ENCODE results near the gene DTL. TPM values are rescaled to one million over a fixed set of nuclear protein-coding genes. Genes with fewer than 3 reads are reported as not detected.
A peak's percentile ranks its signal among the peaks of the same experiment; 100 is the strongest.

Gene DTL
- total RNA-seq, 1 donor from 2014 or later: 6.7 TPM

DNA sequence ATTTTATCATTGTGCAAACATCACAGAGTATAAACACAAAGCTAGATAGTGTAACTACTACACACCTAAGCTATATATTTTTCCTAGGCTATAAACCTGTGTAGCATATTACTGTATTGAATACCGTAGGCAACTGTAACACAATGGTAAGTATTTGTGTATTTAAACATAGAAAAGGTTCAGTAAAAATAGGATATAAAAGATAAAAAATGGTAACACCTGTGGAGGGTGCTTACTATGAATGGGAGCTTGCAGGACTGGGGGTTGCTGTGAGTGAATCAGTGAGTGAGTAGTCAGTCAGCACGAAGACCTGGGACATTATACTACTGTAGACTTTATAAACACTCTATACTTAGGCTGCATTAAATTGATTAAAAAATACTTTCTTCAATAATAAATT, 4.1 kb downstream of the DTL start:
- no peak for ATAC-seq

DNA sequence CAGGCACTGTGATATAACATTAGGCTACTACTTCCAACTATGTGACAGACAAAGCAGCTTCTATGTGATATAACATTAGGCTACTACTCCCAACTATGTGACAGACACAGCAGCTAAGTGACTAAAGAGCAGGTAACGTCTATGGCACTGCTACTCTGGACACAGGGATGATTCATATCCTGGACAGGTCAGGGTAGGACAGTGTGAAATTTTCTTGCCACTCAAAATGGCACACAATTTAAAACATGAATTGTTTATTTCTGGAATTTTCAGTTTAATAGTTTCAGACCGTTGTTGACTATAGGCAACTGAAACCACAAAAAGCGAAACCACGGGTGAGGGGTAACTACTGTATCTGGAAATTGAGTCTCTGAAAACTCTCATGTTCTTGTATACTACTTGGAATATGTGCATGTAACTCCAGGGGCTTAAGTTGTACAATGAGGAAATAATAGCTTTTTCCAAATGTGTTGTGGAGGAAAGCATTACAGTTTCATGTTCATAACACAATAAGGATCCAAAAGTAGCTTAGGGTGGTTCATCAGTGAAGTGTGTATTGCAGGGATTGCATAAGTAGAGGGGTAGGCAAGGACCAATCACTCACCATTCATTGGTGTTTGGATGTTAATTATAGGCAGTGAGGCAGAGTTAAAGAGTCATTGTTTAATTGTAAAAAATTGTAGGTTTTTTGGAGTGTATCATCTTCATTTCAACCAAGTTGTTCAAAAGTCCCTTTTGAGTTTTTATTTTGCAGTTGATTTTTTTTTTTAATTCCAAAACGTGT, 5.3 kb downstream of the DTL start:
- peak; percentile 42 for ATAC-seq

DNA sequence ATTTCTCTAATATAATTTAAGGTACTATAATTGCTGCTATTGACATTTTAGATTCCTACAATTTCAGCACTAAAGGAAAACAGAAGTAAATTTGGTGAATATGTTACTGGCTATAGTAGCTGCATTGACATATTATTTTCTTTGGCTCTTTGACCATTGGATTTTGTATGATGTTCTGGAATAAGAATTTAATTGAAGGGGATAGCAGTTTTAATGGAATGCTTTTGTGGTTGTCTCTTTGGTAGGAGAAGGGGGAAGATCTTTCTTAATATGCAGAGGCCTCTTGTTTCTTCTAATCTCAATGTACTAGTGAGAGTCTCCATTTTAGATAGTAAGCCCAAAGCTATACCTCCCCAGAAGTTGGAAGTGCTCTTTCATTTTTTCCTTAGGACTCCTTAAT, 6.9 kb downstream of the DTL start:
- ATAC-seq: no peak

DNA sequence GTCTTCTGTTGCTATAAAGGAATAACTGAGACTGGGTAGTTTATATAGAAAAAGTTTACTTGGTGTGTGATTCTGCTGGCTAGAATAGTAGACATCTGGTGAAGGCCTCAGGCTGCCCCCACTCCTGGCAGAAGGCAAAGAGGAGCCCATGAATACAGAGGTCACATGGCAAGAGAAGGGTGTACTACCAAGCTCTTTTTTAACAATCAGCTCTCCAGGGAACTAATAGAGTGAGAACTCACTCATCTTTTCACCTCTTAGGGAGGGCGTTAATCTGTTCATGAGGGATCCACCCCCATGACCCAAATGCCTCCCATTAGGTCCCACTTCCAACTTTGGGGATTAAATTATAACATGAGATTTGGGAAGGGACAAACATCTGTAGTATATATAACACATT, 9.3 kb downstream of the DTL start:
- ATAC-seq: no peak

DNA sequence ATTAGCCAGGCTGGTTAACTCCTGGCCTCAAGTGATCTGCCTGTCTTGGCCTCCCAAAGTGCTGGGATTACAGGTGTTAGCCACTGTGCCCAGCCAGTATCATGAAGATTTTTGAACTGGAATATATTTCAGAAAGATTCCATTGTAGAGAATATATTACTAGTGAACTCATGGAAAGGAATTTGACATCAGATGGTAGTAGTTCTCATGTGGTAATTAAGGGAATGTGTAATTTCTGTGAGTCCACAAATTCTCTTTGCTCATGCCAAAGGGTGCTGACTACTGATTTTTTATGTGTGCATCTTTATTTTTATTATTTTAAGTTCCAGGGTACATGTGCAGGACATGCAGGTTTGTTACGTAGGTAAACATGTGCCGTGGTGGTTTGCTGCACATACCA, 10.4 kb downstream of the DTL start:
- no peak for ATAC-seq

DNA sequence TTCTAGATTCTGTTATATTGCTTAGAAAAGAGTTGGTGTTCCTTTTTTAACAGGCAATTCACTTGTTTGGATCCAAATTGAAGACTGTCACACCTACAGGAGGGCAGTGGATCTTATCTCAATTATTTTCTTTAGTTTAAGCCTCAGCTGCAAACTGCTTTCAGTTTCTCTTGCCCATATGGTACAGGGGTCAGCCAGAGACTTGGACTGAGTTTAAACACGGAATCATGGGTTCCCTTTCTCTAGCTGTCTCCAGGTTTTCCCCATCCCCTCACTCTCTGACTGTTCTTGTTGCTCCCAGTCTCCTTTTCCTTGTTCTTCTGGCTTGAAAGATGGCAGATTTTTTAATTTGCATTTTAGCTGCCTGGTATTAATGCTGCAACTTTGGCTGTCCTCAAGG, 18.4 kb downstream of the DTL start:
- ATAC-seq: no peak

DNA sequence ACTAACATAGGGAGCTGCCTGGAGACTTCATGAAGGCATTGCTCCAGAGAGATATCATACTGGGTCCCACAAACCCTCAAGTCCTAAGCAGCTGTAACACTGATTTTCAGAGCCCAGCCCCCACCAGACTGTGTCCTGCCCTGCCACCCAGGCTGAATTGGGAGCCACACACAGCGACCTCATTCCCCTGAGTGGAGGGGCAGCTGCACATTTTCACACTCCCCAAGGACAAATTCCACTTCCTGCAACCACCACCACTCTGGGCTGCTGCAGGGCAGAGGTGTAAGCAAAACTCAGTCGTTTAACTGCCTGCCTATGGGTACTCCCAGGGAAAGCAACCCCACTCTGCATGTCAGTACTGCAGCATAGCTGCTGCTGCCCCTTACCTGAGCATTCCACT, 19.8 kb downstream of the DTL start:
- ATAC-seq: no peak

DNA sequence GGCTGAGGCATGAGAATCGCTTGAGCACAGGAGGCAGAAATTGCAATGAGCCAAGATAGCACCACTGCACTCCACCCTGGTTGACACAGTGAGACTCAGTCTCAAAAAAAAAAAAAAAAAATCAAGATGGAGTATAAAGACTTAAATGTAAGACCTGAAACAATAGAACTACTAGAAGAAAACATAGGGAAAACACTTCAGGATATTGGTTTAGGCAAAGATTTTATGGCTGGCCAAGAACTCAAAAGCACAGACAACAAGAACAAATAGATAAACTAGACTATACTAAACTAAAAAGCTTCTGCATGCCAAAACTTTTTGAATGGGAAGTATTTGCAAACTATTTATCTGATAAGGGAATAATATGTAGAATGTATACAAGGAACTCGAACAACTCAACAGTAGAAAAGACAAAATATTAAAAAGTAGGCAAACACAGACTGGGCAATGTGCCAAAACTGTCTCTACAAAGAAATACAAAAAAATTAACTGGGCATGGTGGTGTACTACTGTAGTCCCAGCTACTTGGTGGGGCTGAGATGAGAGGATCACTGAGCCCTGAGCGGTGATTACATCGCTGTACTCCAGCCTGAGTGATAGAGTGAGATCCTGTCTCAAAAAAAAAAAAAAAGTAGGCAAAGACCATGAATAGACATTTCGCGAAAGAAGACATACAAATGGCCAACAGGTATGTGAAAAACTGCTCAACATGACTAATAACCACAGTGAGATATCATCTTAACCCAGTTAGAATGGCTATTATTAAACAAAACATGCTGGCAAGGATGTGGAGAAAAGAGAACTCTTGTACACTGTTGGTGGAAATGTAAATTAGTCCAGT, 25.3 kb downstream of the DTL start:
- ATAC-seq: no peak

DNA sequence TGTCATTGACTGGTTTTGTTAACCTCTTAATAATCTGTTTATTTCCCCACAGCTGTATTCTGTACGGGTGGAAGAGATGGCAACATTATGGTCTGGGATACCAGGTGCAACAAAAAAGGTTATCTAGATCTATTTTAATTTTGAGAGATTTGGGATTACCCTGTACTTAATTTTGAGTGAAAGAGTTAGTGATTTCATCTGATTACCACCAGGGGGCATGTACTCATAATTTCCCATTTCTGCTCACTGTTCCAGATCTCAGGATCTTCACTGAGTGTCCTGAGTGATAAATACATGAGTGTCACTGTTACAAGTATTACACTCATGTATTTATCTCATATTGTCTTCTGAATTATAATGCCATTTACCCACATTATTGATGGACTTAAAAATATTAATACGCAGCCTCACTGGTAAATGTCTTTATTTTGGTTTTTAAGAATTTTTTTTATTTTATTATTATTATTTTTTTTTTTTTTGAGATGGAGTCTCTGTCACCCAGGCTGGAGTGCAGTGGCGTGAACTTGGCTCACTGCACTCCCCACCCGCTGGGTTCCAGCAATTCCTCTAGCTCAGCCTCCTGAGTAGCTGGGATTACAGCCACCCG, 27.4 kb downstream of the DTL start:
- ATAC-seq: peak; percentile 57

DNA sequence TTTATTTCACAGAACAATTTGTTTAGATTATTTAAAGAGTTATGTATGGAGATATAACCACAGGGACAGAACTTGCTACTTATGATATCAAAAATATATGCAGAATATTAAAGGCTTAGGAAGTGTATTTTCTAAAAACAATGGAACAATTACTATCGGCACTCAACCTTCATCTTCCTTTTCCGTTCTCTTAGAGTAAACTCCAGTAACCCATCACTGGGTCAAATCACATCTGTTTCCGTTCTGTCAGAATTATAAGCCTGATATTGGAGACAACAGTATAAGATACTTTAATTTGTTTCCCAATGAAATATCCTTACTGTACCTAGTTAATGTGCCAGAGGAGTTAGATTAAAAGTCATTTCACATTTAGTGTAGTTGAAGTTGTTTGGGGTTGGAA, 32.2 kb downstream of the DTL start:
- no peak for ATAC-seq

DNA sequence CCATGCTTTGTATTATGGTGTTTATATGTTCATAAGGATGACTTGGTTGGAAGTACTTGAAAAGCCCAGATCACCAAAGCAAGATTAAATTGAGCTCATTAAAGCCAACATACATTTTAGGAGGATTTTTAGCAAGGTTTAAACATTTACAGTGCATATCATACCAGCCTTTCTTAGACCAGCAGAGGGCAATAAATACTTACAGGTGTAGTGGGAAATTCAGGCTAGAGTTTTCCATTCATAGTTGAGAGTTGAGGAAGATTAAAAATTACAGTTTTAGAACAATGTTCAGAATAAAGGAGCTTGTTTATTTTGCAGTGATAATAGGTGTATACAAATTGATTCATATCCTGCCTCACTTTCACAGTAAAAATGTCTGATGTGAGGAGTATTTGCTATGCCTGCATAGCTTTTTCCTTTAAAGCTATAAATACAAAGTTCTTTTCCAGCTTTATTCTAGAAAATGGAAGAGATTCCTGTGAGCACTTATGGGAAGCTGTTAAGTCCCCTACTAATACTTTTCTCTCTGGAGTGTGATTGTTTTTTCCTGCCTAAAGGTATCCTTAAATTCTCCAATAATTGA, 35.3 kb downstream of the DTL start:
- ATAC-seq: peak; percentile 74

DNA sequence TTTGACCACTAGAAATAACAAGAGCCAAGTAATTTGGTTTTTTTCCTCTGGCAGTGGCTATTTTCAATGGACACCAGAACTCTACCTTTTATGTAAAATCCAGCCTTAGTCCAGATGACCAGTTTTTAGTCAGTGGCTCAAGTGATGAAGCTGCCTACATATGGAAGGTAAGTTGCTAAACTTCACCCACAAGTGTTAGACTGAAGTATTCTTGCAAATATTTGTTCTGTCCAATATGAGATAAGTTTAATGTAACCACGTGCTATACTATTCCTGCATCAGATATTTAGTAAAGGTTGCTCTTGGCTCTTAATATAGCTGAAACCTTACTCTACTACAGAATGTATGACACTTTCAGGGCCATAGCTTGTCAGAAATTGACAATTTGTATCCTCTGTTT, 36.5 kb downstream of the DTL start:
- no peak for ATAC-seq

DNA sequence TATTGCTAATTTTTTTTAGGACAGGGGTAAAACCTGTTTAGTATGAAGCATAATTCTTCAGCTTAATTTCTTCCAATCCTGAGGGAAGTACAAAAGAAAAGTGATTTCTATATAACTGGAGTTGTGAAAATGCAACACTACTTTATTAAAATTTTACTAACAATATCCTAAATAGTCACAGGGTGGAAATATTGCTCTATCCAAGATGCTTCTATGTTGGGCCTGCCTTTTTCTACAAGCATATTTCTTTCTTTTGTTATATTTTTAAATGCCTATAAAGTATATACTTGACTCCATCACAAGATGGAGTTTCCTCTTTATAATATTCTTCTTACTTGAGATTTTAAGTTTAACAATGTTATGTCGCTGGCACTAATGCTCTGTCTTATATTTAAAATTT, 37.9 kb downstream of the DTL start:
- no peak for ATAC-seq

DNA sequence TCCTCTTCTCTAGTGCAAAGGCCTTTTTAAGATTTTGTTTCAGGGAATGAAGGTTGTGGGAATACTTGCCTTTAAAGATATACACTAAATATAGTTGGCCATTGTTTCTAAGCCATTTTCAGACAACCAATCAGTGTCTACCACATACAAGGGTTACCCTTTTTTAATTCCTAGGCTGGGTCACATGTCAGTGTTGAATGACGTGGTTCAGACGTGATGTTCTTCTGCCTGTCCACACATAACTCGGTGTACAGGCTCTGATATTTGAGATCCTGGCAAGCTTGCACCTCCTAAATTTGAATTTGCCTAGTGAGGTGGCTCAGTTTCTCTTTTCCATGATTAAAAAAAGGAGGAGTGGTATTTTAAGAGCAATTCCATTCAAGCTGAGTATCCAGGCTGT, 38.8 kb downstream of the DTL start:
- no peak for ATAC-seq

DNA sequence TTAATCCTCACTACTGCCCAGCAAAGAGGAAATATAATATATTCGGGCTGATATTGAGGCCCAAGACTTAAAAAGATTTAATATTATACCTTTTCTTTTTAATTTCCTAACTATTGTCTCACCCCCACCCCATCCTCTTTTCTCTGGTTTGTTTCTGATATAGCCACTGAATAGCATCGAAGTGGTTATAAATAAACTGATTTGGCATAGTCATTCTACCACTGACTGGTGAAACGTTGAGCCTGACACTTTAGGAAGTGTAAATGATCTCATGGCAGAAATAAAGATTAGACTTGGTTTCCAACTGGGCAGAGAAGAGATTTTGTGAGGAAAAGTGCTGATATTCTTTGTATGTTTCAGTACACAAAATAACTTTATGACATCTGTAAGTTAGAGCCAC, 39.3 kb downstream of the DTL start:
- no peak for ATAC-seq

DNA sequence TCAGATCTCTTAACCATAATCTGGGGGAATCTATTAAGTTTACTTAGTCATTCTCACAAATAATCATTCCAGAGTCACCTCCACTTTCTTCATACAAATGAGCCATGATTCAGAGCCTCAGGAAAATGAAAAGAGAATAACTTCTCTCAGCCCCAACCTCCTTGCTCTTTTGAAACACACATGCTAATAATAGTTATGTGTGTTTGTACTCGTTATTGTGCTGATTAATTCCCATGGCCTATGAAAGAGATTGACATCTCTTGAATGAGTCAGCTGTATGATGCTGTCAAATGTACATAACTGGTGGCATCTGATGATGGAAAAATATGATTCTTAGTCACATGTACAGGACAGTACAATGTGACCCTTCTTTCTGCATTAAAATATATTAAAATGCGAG, 41.5 kb downstream of the DTL start:
- peak; percentile 93 for ATAC-seq

DNA sequence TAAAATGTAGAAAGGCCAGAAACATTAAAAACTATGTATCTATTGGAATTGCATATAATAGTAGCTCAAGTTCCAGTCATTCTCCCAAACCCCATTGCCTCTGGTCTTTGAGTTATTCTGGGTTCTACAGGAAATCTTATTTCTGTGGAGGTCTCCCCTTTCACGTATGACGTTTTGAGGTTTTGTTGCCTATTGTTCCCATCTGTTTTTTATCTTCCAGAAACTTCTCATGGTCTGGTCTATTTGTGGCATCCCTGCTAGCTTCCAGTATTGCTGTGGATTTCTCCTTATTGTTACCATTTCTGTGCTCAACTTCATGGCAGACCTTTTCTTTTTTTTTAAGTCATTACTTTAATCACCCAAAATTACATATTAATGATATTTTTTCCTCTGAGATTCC, 43.3 kb downstream of the DTL start:
- no peak for ATAC-seq

DNA sequence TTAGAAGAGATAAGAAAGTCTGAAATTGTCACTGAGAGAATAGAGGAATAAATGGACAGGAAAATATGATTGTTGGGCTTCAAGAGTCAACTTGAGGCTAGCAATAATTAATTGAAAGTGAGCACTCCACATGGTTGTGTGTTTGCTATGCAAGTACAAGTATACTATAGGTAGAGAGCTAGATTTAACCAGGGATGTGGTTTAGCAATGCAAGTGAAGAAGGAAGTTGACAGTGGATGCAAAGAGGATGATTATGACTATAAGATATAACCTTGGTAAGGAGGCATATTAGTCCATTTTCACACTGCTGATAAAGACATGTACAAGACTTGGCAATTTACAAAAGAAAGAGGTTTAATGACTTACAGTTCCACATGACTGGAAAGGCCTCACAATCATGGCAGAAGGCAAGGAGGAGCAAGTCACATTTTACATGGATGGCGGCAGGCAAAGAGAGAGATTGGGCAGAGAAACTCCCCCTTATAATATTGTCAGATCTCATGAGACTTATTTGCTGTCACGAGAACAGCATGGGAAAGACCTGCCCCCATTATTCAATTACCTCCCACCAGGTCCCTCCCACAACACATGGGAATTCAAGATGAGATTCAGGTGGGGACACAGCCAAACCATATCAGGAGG, 47.3 kb downstream of the DTL start:
- no peak for ATAC-seq

DNA sequence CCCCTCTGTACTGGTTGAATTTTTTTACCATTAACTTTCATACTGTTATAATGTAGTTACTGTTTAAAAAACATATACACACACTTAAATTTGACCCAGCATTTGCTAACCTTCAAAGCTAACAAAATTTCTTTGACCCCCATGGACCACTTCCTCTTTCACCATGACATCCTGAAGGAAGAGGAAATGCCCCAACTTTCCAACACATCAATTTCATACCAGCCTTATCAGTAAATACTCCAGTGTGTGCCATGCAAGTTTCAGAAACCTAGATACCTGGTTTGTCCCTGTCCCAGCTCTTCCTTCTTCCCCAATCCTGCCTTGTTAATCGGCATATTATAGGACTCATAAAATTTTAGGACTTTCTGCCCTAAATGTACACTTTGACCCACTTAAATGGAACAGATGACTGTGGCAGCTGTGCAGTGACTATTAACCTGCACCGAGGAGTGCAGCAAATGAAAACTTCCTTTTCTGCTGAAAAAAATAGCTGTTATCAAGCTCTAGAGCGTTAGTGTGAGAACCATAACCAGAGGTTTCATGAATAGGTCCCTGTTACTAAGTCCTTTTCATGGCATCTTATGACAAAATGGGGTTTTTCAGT, 54.1 kb downstream of the DTL start:
- no peak for ATAC-seq

DNA sequence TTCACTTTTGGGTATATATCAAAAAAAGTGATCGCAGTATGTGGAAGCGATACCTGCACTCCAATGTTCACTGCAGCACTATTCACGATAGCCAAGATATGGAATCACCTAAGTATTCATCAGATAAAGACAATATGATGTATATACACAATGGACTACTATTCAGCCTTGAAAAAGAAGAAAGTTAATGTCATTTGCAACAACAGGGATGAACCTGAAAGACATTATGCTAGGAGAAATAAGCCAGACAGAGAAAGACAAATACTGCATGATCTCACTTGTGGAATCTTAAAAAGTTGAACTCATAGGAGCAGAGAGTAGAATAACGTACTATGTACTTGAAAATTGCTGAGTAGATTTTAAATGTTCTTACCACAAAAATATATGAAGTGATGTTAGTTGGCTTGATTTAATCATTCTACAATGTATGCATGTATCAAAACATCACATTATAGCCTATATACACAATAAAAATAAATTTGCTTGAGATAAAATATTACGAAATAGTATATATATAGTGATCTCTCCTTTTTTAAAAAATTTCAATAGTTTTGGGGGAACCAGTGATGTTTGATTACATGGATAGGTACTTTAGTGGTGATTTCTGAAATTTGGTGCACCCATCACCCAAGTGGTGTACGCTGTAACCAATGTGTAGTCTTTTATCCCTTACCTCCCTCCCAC, 56.0 kb downstream of the DTL start:
- ATAC-seq: no peak

DNA sequence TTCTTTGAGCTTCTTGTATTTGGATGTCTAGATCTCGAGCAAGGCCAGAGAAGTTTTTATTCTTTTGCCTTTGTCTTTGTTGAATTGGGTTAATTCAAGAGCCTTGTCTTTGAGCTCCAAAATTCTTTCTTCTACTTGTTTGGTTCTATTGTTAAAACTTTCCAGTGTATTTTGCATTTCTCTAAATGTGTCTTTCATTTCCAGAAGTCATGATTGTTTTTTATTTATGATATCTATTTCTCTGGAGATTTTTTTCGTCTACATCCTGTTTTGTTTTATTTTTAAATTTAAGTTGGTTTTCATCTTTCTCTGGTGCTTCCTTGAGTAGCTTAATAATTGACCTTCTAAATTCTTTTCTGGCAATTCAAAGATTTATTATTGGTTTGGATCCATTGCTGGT, 61.8 kb downstream of the DTL start:
- ATAC-seq: no peak

DNA sequence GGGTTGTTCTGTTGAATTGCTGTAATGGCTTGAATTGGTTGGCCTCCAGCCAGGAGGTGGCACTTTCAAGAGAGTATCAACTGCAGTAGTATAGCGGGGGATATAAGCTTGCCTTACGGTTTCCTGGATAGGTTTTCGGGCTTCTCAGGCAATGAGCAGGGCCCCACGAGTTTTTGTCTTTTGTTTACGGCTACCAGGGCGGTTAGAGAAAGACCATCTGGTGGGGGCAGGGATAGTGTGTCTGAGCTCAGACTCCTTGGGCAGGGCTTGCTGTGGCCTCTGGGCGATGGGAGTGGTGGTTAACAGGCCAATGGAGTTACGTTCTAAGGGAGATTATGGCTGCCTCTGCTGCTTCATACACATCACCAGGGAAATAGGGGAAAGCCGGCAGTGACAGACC, 62.8 kb downstream of the DTL start:
- ATAC-seq: no peak

Measured in esophagus mucosa (tissue), 1 donor.